K562 (cell line): ENCODE results near the gene DIAPH3. TPM values are rescaled to one million over a fixed set of nuclear protein-coding genes. Genes with fewer than 3 reads are reported as not detected.
A peak's percentile ranks its signal among the peaks of the same experiment; 100 is the strongest.

Source experiments
- CBFB ChIP-seq: sonication (generic); formaldehyde crosslinking; IDR thresholded peaks from 2 replicates; pipeline ENCODE4 v1.4.0; 2020; ENCODE audit warnings: mild to moderate bottlenecking, missing genetic modification reagents
- DMBX1 ChIP-seq: fragments of 250-450 bp; sonication (Bioruptor Pico); IDR thresholded peaks from 2 replicates; pipeline ENCODE4 v1.8.0; 2022; ENCODE audit warnings: inconsistent platforms, mild to moderate bottlenecking, moderate library complexity, borderline replicate concordance
- HDAC6 ChIP-seq: IDR thresholded peaks from 2 replicates; pipeline ENCODE4 v1.6.1; 2012; ENCODE audit warnings: low read depth, mild to moderate bottlenecking, control low read depth, inconsistent platforms, low read length, moderate library complexity
- IRF2 ChIP-seq: sonication (generic); formaldehyde crosslinking; IDR thresholded peaks from 2 replicates; pipeline ENCODE4 v1.8.1; 2022; ENCODE audit warnings: mild to moderate bottlenecking, missing genetic modification reagents
- KHSRP ChIP-seq: fragments of 450-650 bp; IDR thresholded peaks from 2 replicates; pipeline ENCODE4 v1.6.1; 2017
- MYC ChIP-seq, 2 experiments: fragments of 250-450 bp in 1 of 2; sonication (Bioruptor Pico) in 1 of 2; IDR thresholded peaks; 2 replicates each; pipeline versions ENCODE4 v1.5.1 to v1.6.1; 2012 to 2021; ENCODE audit warnings: low read depth in 2 of 2, borderline replicate concordance in 1 of 2, improper control_type of control experiment in 1 of 2, low read length in 1 of 2, mild to moderate bottlenecking in 1 of 2, moderate library complexity in 1 of 2
- NR0B1 ChIP-seq: fragments of 450-650 bp; IDR thresholded peaks from one replicate; pipeline ENCODE4 v1.6.1; 2018; ENCODE audit warnings: mild to moderate bottlenecking, moderate library complexity; ENCODE audit not compliant: partially characterized antibody
- OTX1 ChIP-seq: fragments of 450-650 bp; formaldehyde crosslinking; IDR thresholded peaks from 2 replicates; pipeline ENCODE4 v1.4.0; 2022; ENCODE audit warnings: mild to moderate bottlenecking
- SIN3A ChIP-seq, 2 experiments: fragments of 150-350 bp in 1 of 2; IDR thresholded peaks; 2 replicates each; pipeline ENCODE4 v1.6.1; 2011 to 2016; ENCODE audit warnings: borderline replicate concordance in 2 of 2, low read depth in 2 of 2, low read length in 2 of 2, mild to moderate bottlenecking in 2 of 2, moderate library complexity in 2 of 2; ENCODE audit not compliant: control insufficient read depth in 1 of 2
- SMARCE1 ChIP-seq: fragments of 450-650 bp; IDR thresholded peaks from 2 replicates; pipeline ENCODE4 v1.7.1; 2016; ENCODE audit warnings: mild to moderate bottlenecking
- TAF7 ChIP-seq: fragments of 450-650 bp; IDR thresholded peaks from 2 replicates; pipeline ENCODE4 v1.6.1; 2016; ENCODE audit warnings: missing genetic modification characterization, missing compliant biosample characterization
- TCF7L2 ChIP-seq: fragments of 150-350 bp; IDR thresholded peaks from 2 replicates; pipeline ENCODE4 v1.6.1; 2016; ENCODE audit warnings: low read depth, mild to moderate bottlenecking, low read length, moderate library complexity
- ZBTB8A ChIP-seq: fragments of 450-650 bp; IDR thresholded peaks from 2 replicates; pipeline ENCODE4 v1.6.1; 2018; ENCODE audit warnings: mild to moderate bottlenecking, moderate library complexity; ENCODE audit not compliant: partially characterized antibody
- ZNF239 ChIP-seq: fragments of 250-450 bp; sonication (Bioruptor Pico); IDR thresholded peaks from 2 replicates; pipeline ENCODE4 v1.4.0; 2020; ENCODE audit warnings: mild to moderate bottlenecking
- ZNF445 ChIP-seq: fragments of 250-450 bp; sonication (Bioruptor Pico); IDR thresholded peaks from 2 replicates; pipeline ENCODE4 v1.4.0; 2020; ENCODE audit warnings: low read depth, mild to moderate bottlenecking, moderate library complexity
- ZNF668 ChIP-seq: fragments of 250-450 bp; sonication (Bioruptor Pico); IDR thresholded peaks from 2 replicates; pipeline ENCODE4 v1.8.0; 2022; ENCODE audit warnings: mild to moderate bottlenecking, inconsistent platforms
- ZNF830 ChIP-seq: fragments of 250-450 bp; sonication (Bioruptor Pico); IDR thresholded peaks from 2 replicates; pipeline ENCODE4 v1.5.0; 2021; ENCODE audit warnings: mild to moderate bottlenecking
- polyA plus RNA-seq, 8 experiments: library from polyadenylated mRNA; depleted of rRNA in 4 of 8; stranded (reverse) in 5 of 8; unstranded in 3 of 8; fragments of >200 nt; fragmentation: Nextera tagmentation in 2 of 8; fragmentation: Illumina TruSeq in 1 of 8; extraction: Ambion mirVana in 2 of 8; extraction: Trizol in 1 of 8; gene quantifications; 2 replicates each; pipeline versions ENCODE4 v1.2.1 to v1.2.3, GENCODE V29; 2011 to 2014; ENCODE audit warnings: inconsistent platforms in 1 of 8, missing spikeins in 1 of 8
- total RNA-seq, 7 experiments: library from RNA; depleted of rRNA in 6 of 7; stranded (reverse); fragments of >200 nt in 6 of 7; fragmentation: Illumina TruSeq in 2 of 7; extraction: Trizol in 2 of 7; gene quantifications; 2 replicates each; pipeline versions ENCODE4 v1.2.1 to v1.2.3, GENCODE V29; 2011 to 2021; ENCODE audit warnings: low replicate concordance in 1 of 7
- TF ChIP-seq, protein P1 (sequence below): fragments of 250-450 bp; sonication (Bioruptor Pico); IDR thresholded peaks from 2 replicates; pipeline ENCODE4 v1.8.0; 2022; ENCODE audit warnings: inconsistent platforms, mild to moderate bottlenecking, moderate library complexity, borderline replicate concordance
- TF ChIP-seq, protein P2 (sequence below): fragments of 450-650 bp; formaldehyde crosslinking; IDR thresholded peaks from 2 replicates; pipeline ENCODE4 v1.4.0; 2020; ENCODE audit warnings: mild to moderate bottlenecking, moderate library complexity
- TF ChIP-seq, protein P3 (sequence below): fragments of 450-650 bp; IDR thresholded peaks from 2 replicates; pipeline ENCODE4 v1.7.1; 2018; ENCODE audit warnings: mild to moderate bottlenecking, low read depth; ENCODE audit not compliant: partially characterized antibody

DIAPH3 gene
- total and polyA plus RNA-seq, 9 of the 15 experiments (the other 6 are each of a cell fraction or from before 2014, with no cell fraction given), result 9.0 to 18.7 (median 14.7) TPM

DNA sequence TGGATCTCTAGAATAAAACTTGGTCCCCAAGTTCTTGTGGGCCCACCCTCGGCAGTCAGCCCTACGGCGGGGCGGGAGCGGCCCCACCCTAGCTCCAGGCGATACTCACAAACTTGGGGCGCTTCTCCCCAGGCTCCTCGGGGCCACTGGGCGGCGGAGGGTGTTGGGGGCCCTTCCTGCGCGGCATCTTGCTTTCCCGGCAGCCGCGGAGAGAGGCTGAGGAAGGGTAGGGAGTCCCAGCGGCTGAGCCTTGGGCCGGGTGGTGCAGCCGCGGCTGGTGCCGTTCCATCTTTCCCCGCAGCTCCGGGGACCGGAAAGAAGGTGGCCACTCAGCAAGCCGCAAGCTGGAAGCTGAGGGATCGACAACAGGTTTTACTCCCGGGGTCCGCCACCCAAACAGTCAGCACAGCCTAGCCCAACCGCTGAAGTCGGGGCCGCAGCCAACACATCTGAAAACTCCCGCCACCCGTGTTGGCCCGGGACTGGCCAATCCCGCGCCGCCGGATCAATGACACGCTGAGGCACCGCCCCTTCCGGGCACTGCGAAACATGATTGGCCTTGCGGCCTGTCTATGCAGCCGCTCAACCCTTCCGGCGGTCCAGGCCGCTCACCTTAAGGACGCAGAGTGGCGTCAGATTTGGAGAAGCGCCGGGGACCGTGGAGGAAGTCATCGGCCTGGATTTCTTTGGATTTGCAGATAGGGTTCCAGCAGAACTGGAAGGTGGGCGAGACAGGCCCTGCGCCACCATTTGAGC, at the start of gene DIAPH3 (continued):
- TF ChIP-seq, protein P1, sequence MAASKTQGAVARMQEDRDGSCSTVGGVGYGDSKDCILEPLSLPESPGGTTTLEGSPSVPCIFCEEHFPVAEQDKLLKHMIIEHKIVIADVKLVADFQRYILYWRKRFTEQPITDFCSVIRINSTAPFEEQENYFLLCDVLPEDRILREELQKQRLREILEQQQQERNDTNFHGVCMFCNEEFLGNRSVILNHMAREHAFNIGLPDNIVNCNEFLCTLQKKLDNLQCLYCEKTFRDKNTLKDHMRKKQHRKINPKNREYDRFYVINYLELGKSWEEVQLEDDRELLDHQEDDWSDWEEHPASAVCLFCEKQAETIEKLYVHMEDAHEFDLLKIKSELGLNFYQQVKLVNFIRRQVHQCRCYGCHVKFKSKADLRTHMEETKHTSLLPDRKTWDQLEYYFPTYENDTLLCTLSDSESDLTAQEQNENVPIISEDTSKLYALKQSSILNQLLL, result no peak
- TF ChIP-seq OTX1 (no peak), SIN3A (IDR thresholded peaks at IDR 0.05; ENCODE audit: borderline replicate concordance in 2 of 2, control insufficient read depth in 1 of 2, low read depth in 2 of 2, low read length in 2 of 2) (peak; percentile 67 to 90; a peak in 2 of 4 replicates), HDAC6 (no peak), TAF7 (tag) (no peak), NR0B1 (no peak), ZBTB8A (no peak), DMBX1 (no peak), KHSRP (no peak), TCF7L2 (no peak), ZNF830 (CRISPR knock-in tag) (no peak), CBFB (CRISPR knock-in tag) (no peak), ZNF445 (no peak), ZNF668 (CRISPR knock-in tag) (no peak), ZNF239 (CRISPR knock-in tag) (no peak), IRF2 (CRISPR knock-in tag) (no peak), SMARCE1 (no peak), MYC (IDR thresholded peaks at IDR 0.05; ENCODE audit: low read depth, low read length) (no peak; the same call in 1 of the 2 replicates), MYC (CRISPR knock-in tag; IDR thresholded peaks at IDR 0.05; ENCODE audit: borderline replicate concordance, low read depth) (no peak)
- TF ChIP-seq, protein P2, sequence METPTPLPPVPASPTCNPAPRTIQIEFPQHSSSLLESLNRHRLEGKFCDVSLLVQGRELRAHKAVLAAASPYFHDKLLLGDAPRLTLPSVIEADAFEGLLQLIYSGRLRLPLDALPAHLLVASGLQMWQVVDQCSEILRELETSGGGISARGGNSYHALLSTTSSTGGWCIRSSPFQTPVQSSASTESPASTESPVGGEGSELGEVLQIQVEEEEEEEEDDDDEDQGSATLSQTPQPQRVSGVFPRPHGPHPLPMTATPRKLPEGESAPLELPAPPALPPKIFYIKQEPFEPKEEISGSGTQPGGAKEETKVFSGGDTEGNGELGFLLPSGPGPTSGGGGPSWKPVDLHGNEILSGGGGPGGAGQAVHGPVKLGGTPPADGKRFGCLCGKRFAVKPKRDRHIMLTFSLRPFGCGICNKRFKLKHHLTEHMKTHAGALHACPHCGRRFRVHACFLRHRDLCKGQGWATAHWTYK (CRISPR knock-in tag), result no peak
- TF ChIP-seq, protein P3, sequence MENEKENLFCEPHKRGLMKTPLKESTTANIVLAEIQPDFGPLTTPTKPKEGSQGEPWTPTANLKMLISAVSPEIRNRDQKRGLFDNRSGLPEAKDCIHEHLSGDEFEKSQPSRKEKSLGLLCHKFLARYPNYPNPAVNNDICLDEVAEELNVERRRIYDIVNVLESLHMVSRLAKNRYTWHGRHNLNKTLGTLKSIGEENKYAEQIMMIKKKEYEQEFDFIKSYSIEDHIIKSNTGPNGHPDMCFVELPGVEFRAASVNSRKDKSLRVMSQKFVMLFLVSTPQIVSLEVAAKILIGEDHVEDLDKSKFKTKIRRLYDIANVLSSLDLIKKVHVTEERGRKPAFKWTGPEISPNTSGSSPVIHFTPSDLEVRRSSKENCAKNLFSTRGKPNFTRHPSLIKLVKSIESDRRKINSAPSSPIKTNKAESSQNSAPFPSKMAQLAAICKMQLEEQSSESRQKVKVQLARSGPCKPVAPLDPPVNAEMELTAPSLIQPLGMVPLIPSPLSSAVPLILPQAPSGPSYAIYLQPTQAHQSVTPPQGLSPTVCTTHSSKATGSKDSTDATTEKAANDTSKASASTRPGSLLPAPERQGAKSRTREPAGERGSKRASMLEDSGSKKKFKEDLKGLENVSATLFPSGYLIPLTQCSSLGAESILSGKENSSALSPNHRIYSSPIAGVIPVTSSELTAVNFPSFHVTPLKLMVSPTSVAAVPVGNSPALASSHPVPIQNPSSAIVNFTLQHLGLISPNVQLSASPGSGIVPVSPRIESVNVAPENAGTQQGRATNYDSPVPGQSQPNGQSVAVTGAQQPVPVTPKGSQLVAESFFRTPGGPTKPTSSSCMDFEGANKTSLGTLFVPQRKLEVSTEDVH, result peak; percentile 99
